Measurements from ENCODE around the gene B9D1.

DNA sequence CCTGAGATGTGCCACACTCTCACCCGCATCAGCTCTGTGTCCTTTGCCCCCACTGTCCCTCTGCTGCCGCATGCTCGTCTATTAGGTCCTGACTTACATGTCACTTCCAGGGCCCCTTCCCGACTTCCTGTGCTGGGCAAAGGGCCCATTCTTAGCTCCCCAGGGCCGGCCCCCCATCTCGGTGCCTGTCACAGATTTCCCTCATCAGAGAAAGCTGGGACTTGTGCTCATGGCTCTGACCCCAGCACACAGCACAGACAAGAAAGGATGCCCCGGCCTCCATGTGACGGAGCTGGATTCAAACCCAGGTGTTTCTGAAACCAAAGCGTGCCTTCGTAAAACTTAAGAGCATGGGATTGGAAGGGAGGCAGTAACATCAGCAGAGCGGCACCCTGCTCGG is 9.9 kb upstream of the B9D1 start:
- TF ChIP-seq POLR2AphosphoS5 (IDR thresholded peaks at IDR 0.05; ENCODE audit: low read depth, low read length) (no peak), SPI1 (IDR thresholded peaks at IDR 0.05; ENCODE audit: low read depth, low read length) (no peak), POLR2A (IDR thresholded peaks at IDR 0.05; ENCODE audit: low read depth, low read length) (no peak), TAF1 (IDR thresholded peaks at IDR 0.05; ENCODE audit: low read depth, low read length) (no peak), PAX5 (IDR thresholded peaks at IDR 0.05; ENCODE audit: insufficient read depth, low read length, severe bottlenecking) (no peak)
